WTC11 (cell line): ENCODE data around the gene OSTC. TPM values are rescaled to one million over a fixed set of nuclear protein-coding genes. Genes with fewer than 3 reads are reported as not detected.
"Not testable (repeated sequence)": the region's sequence is repeated elsewhere in the genome, so short reads cannot be mapped to it uniquely, and the experiment has no call there.

Experiments used
- ATAC-seq: fragments of 200-7000 bp; cut with Tn5 transposase; 2 replicates; pipeline ENCODE4 v1.10.0; 2021; ENCODE audit warnings: mild to moderate bottlenecking, moderate library complexity
- CTCF ChIA-PET: fragments of 300-600 bp; sonication (Branson Sonifier 250); formaldehyde crosslinking; loops from one replicate; lab custom pipeline; 2021; ENCODE audit warnings: antibody characterized with exemption; lab: Charles Lee
- POLR2A ChIA-PET: fragments of 350-600 bp; sonication (Branson Sonifier 250); formaldehyde crosslinking; loops from one replicate; lab custom pipeline; 2021; ENCODE audit warnings: antibody characterized with exemption; lab: Charles Lee
- DNase-seq: peaks from one replicate; pipeline ENCODE4 v3.0.0; 2021; ENCODE audit warnings: low spot score
- H3K27ac Mint-ChIP-seq: 2 replicates; pipeline ENCODE4 v1.8.0; 2021; ENCODE audit warnings: mixed read lengths
- H3K27me3 Mint-ChIP-seq: 2 replicates; pipeline ENCODE4 v1.8.0; 2021; ENCODE audit warnings: low read depth, mild to moderate bottlenecking, moderate library complexity, mixed read lengths
- H3K36me3 Mint-ChIP-seq: 2 replicates; pipeline ENCODE4 v1.8.0; 2021; ENCODE audit warnings: mixed read lengths
- H3K4me1 Mint-ChIP-seq: 2 replicates; pipeline ENCODE4 v1.8.0; 2022; ENCODE audit warnings: mixed read lengths
- H3K4me3 Mint-ChIP-seq: 2 replicates; pipeline ENCODE4 v1.8.0; 2021; ENCODE audit warnings: mild to moderate bottlenecking, moderate library complexity, mixed read lengths
- H3K9me3 Mint-ChIP-seq: 2 replicates; pipeline ENCODE4 v1.8.0; 2021; ENCODE audit warnings: mixed read lengths
- AFF4 ChIP-seq: sonication (generic); formaldehyde crosslinking; IDR thresholded peaks from 2 replicates; pipeline ENCODE4 v1.8.1; 2023; ENCODE audit warnings: mild to moderate bottlenecking, missing genetic modification reagents, borderline replicate concordance
- ATF1 ChIP-seq: sonication (generic); formaldehyde crosslinking; IDR thresholded peaks from 2 replicates; pipeline ENCODE4 v1.8.1; 2023; ENCODE audit warnings: mild to moderate bottlenecking, moderate library complexity, missing genetic modification reagents
- ATF2 ChIP-seq: sonication (generic); formaldehyde crosslinking; IDR thresholded peaks from 2 replicates; pipeline ENCODE4 v1.8.1; 2022; ENCODE audit warnings: low read depth, missing genetic modification reagents, borderline replicate concordance
- ATF6 ChIP-seq: sonication (generic); formaldehyde crosslinking; IDR thresholded peaks from 2 replicates; pipeline ENCODE4 v1.8.1; 2023; ENCODE audit warnings: mild to moderate bottlenecking, missing genetic modification reagents
- CREB1 ChIP-seq: sonication (generic); formaldehyde crosslinking; IDR thresholded peaks from 2 replicates; pipeline ENCODE4 v1.8.0; 2023; ENCODE audit warnings: mild to moderate bottlenecking, missing genetic modification reagents
- EMX1 ChIP-seq: fragments of 250-450 bp; sonication (Bioruptor Pico); IDR thresholded peaks from 2 replicates; pipeline ENCODE4 v1.8.0; 2021; ENCODE audit warnings: mild to moderate bottlenecking
- FOXK1 ChIP-seq: sonication (generic); formaldehyde crosslinking; IDR thresholded peaks from 2 replicates; pipeline ENCODE4 v1.8.0; 2022; ENCODE audit warnings: mild to moderate bottlenecking, moderate library complexity, missing genetic modification reagents
- GRHL2 ChIP-seq: fragments of 250-450 bp; sonication (Bioruptor Pico); IDR thresholded peaks from 2 replicates; pipeline ENCODE4 v1.8.0; 2022; ENCODE audit warnings: mild to moderate bottlenecking, moderate library complexity; ENCODE audit not compliant: insufficient replicate concordance, severe bottlenecking
- HMGA2 ChIP-seq: fragments of 250-450 bp; sonication (Bioruptor Pico); IDR thresholded peaks from 2 replicates; pipeline ENCODE4 v1.4.0; 2021; ENCODE audit warnings: mild to moderate bottlenecking, moderate library complexity
- MYBL2 ChIP-seq: sonication (generic); formaldehyde crosslinking; IDR thresholded peaks from 2 replicates; pipeline ENCODE4 v1.8.1; 2023; ENCODE audit warnings: mild to moderate bottlenecking, moderate library complexity, missing genetic modification reagents
- NFE2L1 ChIP-seq: sonication (generic); formaldehyde crosslinking; IDR thresholded peaks from 2 replicates; pipeline ENCODE4 v1.8.1; 2023; ENCODE audit warnings: missing genetic modification reagents
- OVOL2 ChIP-seq: fragments of 250-450 bp; sonication (Bioruptor Pico); IDR thresholded peaks from 2 replicates; pipeline ENCODE4 v1.9.0; 2021; ENCODE audit warnings: mild to moderate bottlenecking, borderline replicate concordance
- RELA ChIP-seq: sonication (generic); formaldehyde crosslinking; IDR thresholded peaks from 2 replicates; pipeline ENCODE4 v1.8.1; 2022; ENCODE audit warnings: missing genetic modification reagents, mild to moderate bottlenecking, borderline replicate concordance
- RORB ChIP-seq: fragments of 250-450 bp; sonication (Bioruptor Pico); IDR thresholded peaks from 2 replicates; pipeline ENCODE4 v1.9.0; 2021; ENCODE audit warnings: mild to moderate bottlenecking
- TEAD1 ChIP-seq: sonication (generic); formaldehyde crosslinking; IDR thresholded peaks from 2 replicates; pipeline ENCODE4 v1.8.0; 2022; ENCODE audit warnings: mild to moderate bottlenecking, missing genetic modification reagents
- ZNF263 ChIP-seq: sonication (generic); formaldehyde crosslinking; IDR thresholded peaks from 2 replicates; pipeline ENCODE4 v1.8.1; 2022; ENCODE audit warnings: low read depth, mild to moderate bottlenecking, moderate library complexity, missing genetic modification reagents
- ZNF281 ChIP-seq: sonication (generic); formaldehyde crosslinking; IDR thresholded peaks from 2 replicates; pipeline ENCODE4 v1.8.0; 2023; ENCODE audit warnings: mild to moderate bottlenecking, missing genetic modification reagents
- ZNF396 ChIP-seq: fragments of 250-450 bp; sonication (Bioruptor Pico); IDR thresholded peaks from 2 replicates; pipeline ENCODE4 v1.8.0; 2021; ENCODE audit warnings: mild to moderate bottlenecking, moderate library complexity, borderline replicate concordance
- total RNA-seq: library from RNA; stranded (reverse); gene quantifications from 3 replicates; pipeline ENCODE4 v1.2.3, GENCODE V29; 2021
- TF ChIP-seq, protein P1 (sequence below): fragments of 250-450 bp; sonication (Bioruptor Pico); IDR thresholded peaks from 2 replicates; pipeline ENCODE4 v1.9.0; 2021; ENCODE audit warnings: moderate library complexity, mild to moderate bottlenecking, inconsistent platforms, borderline replicate concordance
- TF ChIP-seq, protein P2 (sequence below): sonication (generic); formaldehyde crosslinking; IDR thresholded peaks from 2 replicates; pipeline ENCODE4 v1.8.1; 2022; ENCODE audit warnings: missing genetic modification reagents, borderline replicate concordance

OSTC gene
- total RNA-seq, 1 experiment from 2014 or later: 132 TPM

- H3K27ac Mint-ChIP-seq: no peak overlapping the region
- peak; percentile 32; the same call in 1 of the 2 replicates for ATAC-seq
- peaks cover 24% of the 10 kb centered on the region for H3K4me1 Mint-ChIP-seq
- POLR2A ChIA-PET: no interaction called here
- TF ChIP-seq HMGA2 (CRISPR knock-in tag): no peak
- TF ChIP-seq ZNF396 (CRISPR knock-in tag): no peak
- no peak for TF ChIP-seq NFE2L1 (CRISPR knock-in tag)
- no peak for TF ChIP-seq ATF2 (CRISPR knock-in tag)
- TF ChIP-seq AFF4: no peak
- no peak for TF ChIP-seq ATF1 (CRISPR knock-in tag)
- no peak for TF ChIP-seq FOXK1 (CRISPR knock-in tag)
- no peak for TF ChIP-seq EMX1 (CRISPR knock-in tag)
- TF ChIP-seq, protein P1, sequence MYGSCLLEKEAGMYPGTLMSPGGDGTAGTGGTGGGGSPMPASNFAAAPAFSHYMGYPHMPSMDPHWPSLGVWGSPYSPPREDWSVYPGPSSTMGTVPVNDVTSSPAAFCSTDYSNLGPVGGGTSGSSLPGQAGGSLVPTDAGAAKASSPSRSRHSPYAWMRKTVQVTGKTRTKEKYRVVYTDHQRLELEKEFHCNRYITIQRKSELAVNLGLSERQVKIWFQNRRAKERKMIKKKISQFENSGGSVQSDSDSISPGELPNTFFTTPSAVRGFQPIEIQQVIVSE (CRISPR knock-in tag): no peak
- TF ChIP-seq, protein P2, sequence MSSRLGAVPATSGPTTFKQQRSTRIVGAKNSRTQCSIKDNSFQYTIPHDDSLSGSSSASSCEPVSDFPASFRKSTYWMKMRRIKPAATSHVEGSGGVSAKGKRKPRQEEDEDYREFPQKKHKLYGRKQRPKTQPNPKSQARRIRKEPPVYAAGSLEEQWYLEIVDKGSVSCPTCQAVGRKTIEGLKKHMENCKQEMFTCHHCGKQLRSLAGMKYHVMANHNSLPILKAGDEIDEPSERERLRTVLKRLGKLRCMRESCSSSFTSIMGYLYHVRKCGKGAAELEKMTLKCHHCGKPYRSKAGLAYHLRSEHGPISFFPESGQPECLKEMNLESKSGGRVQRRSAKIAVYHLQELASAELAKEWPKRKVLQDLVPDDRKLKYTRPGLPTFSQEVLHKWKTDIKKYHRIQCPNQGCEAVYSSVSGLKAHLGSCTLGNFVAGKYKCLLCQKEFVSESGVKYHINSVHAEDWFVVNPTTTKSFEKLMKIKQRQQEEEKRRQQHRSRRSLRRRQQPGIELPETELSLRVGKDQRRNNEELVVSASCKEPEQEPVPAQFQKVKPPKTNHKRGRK: no peak
- no peak for TF ChIP-seq OVOL2
- no peak for TF ChIP-seq RELA
- TF ChIP-seq ZNF281 (CRISPR knock-in tag): no peak
- TF ChIP-seq RORB (CRISPR knock-in tag): no peak
- TF ChIP-seq TEAD1 (CRISPR knock-in tag): no peak
- no peak for TF ChIP-seq MYBL2
- no peak for TF ChIP-seq CREB1 (CRISPR knock-in tag)
- no peak for TF ChIP-seq ZNF263 (CRISPR knock-in tag)
- TF ChIP-seq GRHL2 (CRISPR knock-in tag): no peak
- no peak for TF ChIP-seq ATF6 (CRISPR knock-in tag)
- TF ChIP-seq, all 79 proteins: peak for 0
- Mint-ChIP-seq H3K36me3 (no peaks in the 10 kb centered on the region), H3K9me3 (peaks cover 6% of the 10 kb centered on the region), H3K27me3 (no peaks in the 10 kb centered on the region), H3K4me3 (no peak overlapping the region)
- CTCF ChIA-PET: no interaction called here
- DNase-seq: no peak
These were observed 59.3 kb downstream of the OSTC start for GRCh38 chr4:108709722-108710121.

DNA sequence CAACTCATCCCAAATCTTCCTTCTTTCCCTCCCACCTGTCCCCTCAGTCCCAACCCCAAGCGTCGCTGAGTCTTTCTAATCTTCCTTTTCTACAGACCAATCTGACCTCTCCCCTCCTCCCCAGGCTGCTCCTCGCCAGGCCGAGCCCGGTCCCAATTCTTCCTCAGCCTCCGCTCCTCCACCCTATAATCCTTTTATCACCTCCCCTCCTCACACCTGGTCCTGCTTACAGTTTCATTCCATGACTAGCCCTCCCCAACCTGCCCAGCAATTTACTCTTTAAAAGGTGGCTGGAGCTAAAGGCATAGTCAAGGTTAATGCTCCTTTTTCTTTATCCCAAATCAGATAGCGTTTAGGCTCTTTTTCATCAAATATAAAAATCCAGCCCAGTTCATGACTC lies 60.2 kb downstream of the OSTC start:
- H3K4me3 Mint-ChIP-seq, CTCF ChIA-PET, POLR2A ChIA-PET, ATAC-seq, DNase-seq, H3K27me3 Mint-ChIP-seq, H3K36me3 Mint-ChIP-seq, H3K27ac Mint-ChIP-seq, H3K9me3 Mint-ChIP-seq: not testable (repeated sequence)
- peaks cover 33% of the 10 kb centered on the region for H3K4me1 Mint-ChIP-seq
